Measurements from ENCODE around the gene GGA1.

Gene GGA1

GRCh38 chr22:37611207-37611606 is 2.6 kb downstream of the GGA1 start:
- Histone ChIP-seq H3K4me3 (ENCODE audit: low read depth, low read length) (no peak overlapping the region), H3K27me3 (no peaks in the 10 kb centered on the region), H3K36me3 (peaks cover 5% of the 10 kb centered on the region), H3K4me1 (no peaks in the 10 kb centered on the region; the same call in 1 of the 2 replicates), H3K9me3 (no peaks in the 10 kb centered on the region)
- TF ChIP-seq, protein P1, sequence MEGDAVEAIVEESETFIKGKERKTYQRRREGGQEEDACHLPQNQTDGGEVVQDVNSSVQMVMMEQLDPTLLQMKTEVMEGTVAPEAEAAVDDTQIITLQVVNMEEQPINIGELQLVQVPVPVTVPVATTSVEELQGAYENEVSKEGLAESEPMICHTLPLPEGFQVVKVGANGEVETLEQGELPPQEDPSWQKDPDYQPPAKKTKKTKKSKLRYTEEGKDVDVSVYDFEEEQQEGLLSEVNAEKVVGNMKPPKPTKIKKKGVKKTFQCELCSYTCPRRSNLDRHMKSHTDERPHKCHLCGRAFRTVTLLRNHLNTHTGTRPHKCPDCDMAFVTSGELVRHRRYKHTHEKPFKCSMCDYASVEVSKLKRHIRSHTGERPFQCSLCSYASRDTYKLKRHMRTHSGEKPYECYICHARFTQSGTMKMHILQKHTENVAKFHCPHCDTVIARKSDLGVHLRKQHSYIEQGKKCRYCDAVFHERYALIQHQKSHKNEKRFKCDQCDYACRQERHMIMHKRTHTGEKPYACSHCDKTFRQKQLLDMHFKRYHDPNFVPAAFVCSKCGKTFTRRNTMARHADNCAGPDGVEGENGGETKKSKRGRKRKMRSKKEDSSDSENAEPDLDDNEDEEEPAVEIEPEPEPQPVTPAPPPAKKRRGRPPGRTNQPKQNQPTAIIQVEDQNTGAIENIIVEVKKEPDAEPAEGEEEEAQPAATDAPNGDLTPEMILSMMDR (IDR thresholded peaks at IDR 0.05; ENCODE audit: low read depth, low read length), result no peak
- no peak for DNase-seq

GRCh38 chr22:37616201-37617083 is 7.8 kb downstream of the GGA1 start:
- Histone ChIP-seq H3K9me3 (no peaks in the 10 kb centered on the region), H3K4me1 (no peaks in the 10 kb centered on the region), H3K4me3 (ENCODE audit: low read depth, low read length) (no peak overlapping the region), H3K27me3 (no peaks in the 10 kb centered on the region), H3K36me3 (peaks cover 18% of the 10 kb centered on the region)
- DNase-seq, result no peak
- TF ChIP-seq, protein P1 (IDR thresholded peaks at IDR 0.05; ENCODE audit: low read depth, low read length), result no peak

GRCh38 chr22:37617431-37617830 is 8.8 kb downstream of the GGA1 start:
- Histone ChIP-seq H3K4me3 (ENCODE audit: low read depth, low read length) (no peak overlapping the region), H3K36me3 (peaks cover 18% of the 10 kb centered on the region), H3K4me1 (no peaks in the 10 kb centered on the region), H3K9me3 (no peaks in the 10 kb centered on the region), H3K27me3 (no peaks in the 10 kb centered on the region)
- TF ChIP-seq, protein P1 (IDR thresholded peaks at IDR 0.05; ENCODE audit: low read depth, low read length), result no peak
- DNase-seq, result no peak

DNA sequence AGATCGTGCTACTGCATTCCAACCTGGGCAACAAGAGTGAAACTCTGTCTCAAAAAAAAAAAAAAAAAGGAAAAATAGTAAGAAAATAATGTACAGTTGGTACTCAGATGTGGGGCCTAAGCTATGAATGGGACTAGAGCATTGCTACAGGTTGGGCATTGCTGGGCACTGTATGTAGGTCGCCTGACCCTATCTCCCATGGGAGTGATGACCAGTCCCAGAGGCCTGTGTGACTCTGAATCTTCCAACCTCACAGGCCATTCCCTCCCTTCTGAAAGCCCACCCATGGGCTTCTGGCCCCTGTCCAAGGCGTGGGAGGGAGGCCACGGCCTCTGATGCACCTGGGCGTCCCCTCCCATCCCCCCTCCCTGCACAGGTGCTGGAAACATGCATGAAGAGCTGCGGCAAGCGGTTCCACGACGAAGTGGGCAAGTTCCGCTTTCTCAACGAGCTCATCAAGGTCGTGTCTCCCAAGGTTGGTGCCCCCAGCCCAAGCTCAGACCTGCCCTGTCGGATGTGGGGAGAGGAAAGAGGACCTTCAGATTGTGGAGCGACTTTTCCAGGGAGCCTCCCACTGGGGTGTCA is 9.5 kb downstream of the GGA1 start:
- H3K9me3 ChIP-seq, result no peaks in the 10 kb centered on the region
- H3K36me3 ChIP-seq, result peaks cover 19% of the 10 kb centered on the region
- DNase-seq, result no peak
- no peaks in the 10 kb centered on the region for H3K27me3 ChIP-seq
- no peak overlapping the region for H3K4me3 ChIP-seq (ENCODE audit: low read depth, low read length)
- no peaks in the 10 kb centered on the region for H3K4me1 ChIP-seq
- TF ChIP-seq, protein P1 (IDR thresholded peaks at IDR 0.05; ENCODE audit: low read depth, low read length), result no peak

DNA sequence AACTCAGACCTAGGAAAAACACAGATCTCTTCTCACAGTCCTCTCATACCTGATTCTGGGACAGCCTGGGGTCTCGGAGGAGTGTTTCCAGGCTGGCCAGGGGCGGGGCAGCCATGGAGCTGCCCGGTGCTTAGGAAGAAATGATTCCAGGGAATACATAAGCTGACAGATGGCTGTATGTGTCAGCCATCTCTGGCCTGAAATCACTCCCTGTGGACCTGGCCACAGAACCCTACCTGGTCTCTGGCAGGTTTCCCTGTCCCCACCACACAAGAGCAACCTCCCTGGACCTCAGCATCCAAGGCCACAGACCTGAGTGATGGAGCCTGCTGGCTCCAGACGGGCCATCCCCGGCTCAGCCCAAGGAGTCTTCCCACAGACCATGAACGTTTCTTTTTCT is 10.0 kb downstream of the GGA1 start:
- no peak overlapping the region for H3K4me3 ChIP-seq (ENCODE audit: low read depth, low read length)
- H3K27me3 ChIP-seq, result no peaks in the 10 kb centered on the region
- DNase-seq, result no peak
- H3K36me3 ChIP-seq, result peaks cover 21% of the 10 kb centered on the region
- no peaks in the 10 kb centered on the region for H3K9me3 ChIP-seq
- TF ChIP-seq, protein P1 (IDR thresholded peaks at IDR 0.05; ENCODE audit: low read depth, low read length), result no peak
- H3K4me1 ChIP-seq, result peaks cover under 1% of the 10 kb centered on the region

- peaks cover 19% of the 10 kb centered on the region for H3K36me3 ChIP-seq
- H3K4me3 ChIP-seq (ENCODE audit: low read depth, low read length), result no peak overlapping the region
- DNase-seq, result no peak
- TF ChIP-seq, protein P1 (IDR thresholded peaks at IDR 0.05; ENCODE audit: low read depth, low read length), result no peak
- H3K4me1 ChIP-seq, result peaks cover 4% of the 10 kb centered on the region
- H3K9me3 ChIP-seq, result no peaks in the 10 kb centered on the region
- H3K27me3 ChIP-seq, result no peaks in the 10 kb centered on the region
Observed at GRCh38 chr22:37619991-37620390, 11.4 kb downstream of the GGA1 start.
